Epithelial cell of prostate (primary cell): ENCODE results near the gene AFAP1.

Experiments
- DNase-seq: peaks from one replicate; pipeline ENCODE4 v3.0.0-alpha.2; 2011; ENCODE audit warnings: low read depth, low spot score
- H3K27ac ChIP-seq: fragments of 450-650 bp; 2 replicates; pipeline ENCODE4 v1.5.1; 2017; ENCODE audit warnings: mild to moderate bottlenecking

The AFAP1 gene

GRCh38 chr4:7778510-7779431 lies 160.9 kb downstream of the AFAP1 start:
- no peak overlapping the region for H3K27ac ChIP-seq
- no peak for DNase-seq

GRCh38 chr4:7777871-7778509 lies 161.7 kb downstream of the AFAP1 start:
- DNase-seq = no peak
- H3K27ac ChIP-seq = no peak overlapping the region

DNA sequence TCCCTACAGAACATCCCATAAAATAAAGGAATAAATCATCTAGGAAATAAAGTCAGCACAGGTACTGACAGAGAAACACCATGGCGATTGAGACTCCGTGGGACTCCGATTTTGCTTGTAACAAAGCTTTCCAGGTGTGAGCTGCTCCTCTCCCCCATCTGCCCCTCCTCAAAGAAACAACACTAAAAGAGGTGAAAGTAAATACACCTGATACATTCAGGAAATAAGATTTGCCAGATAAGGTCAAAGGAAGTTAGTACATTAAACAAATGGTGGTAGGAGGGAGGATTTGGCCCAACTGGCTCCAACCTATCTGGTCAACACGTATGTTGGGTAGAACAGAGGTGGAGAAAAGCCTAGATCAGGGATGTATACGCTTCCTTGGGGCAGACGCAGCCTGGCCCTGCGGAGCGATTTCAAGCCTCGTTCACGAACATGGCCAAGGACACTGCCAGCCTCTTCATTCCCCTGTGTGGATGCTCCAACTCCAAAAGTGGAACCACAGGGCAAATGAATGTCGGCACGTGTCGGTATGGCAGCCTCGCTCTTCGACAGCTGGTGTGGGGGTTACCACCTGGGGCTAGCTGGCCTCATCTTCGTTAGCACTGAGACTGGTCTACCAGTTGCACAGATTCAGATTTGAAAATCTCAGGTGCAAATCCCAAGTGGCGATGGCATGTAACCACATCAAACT lies 162.5 kb downstream of the AFAP1 start:
- DNase-seq = no peak
- no peak overlapping the region for H3K27ac ChIP-seq

DNA sequence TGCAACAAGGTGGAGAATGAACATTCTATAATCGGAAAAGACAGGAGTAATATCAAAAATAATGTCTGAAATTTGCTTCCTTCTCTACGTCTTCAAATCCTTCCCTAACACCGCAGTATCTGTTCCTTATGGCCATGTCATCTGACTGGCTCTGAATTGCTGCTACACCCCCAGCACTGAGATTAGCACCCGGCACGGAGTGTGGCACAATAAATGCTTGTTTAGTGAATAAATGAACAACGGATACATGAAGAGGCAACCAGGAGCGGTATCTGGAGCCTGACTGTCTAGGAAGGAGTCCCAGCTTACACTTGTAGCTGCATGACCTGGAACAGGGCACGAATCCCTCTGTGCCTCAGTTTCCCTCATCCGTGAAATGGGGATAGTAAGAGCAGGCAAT lies 164.3 kb downstream of the AFAP1 start:
- no peak for DNase-seq
- no peak overlapping the region for H3K27ac ChIP-seq

GRCh38 chr4:7774301-7775294 lies 165.1 kb downstream of the AFAP1 start:
- H3K27ac ChIP-seq = no peak overlapping the region
- no peak for DNase-seq

DNA sequence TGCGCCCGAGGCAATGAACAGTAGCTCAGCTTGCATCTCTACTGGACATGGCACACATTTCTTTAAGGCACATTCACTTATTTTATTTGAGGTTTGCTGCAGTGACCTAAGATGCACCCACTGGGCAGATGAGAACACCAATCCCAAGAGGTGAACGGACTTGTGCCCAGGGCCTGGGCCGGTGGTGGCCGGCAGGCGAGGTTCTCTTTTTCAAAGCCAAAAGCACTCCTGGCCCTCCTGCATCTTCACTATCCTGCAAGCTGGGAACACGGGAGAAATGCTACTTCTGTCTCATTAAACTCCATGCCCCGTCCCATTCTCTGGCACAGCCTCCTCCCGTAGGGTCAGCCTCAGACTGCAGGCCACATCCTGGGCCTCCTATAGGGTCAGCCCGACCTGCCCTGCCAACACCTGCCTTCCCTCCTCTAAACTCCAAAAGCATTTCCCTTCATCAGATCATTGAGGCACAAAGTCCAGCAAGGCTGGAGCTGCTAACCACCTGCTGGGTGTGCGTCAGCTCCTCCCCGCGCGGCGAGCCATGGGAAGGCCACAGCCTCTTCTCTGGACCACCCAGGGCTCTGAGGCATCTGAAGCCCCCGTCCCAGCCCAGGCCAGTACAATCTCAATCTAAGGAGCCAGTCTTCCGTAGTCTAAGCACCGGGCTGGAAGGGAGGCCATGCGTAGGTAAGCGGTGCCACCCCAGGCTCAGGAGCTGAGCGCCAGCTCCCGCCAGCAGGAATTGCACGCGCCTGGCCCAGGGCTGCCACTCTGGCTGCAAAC lies 166.1 kb downstream of the AFAP1 start:
- DNase-seq = no peak
- no peak overlapping the region for H3K27ac ChIP-seq

DNA sequence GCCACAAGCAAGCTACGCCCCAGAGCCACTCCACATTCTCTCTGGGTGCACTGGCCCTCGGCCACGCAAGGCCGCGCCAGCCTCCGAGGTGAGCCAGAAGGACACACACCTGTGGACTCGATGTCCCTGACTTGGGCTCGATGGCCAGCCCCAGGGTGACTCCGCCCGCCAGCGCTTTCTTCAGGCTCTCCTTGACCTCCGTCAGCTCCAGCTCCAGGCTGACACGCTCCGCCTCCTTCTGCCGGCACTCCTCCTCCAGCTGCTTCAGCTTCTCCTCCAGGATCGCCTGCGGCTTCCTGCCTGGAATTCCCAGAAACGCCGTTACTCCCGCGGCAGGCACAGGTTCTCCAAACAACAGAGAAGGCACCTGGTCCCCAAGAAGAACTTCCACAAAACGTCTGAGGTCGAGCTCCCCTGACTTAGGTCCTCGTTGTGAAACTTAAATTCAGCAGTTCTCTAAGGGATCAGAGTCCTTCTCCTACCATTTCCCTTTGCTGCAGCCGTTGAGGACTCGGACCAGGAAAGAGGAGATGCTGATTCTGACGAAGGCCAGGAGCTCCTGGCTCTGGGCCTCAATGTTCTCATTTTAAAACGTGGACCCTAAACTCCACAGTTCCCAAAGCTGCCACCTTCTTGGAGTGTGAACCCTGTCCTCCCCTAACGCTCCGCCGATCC lies 166.8 kb downstream of the AFAP1 start:
- no peak overlapping the region for H3K27ac ChIP-seq
- DNase-seq = no peak

GRCh38 chr4:7771541-7772507 lies 167.8 kb downstream of the AFAP1 start:
- DNase-seq = no peak
- no peak overlapping the region for H3K27ac ChIP-seq

- no peak overlapping the region for H3K27ac ChIP-seq
- no peak for DNase-seq
These were observed 168.6 kb downstream of the AFAP1 start for GRCh38 chr4:7771056-7771455.

DNA sequence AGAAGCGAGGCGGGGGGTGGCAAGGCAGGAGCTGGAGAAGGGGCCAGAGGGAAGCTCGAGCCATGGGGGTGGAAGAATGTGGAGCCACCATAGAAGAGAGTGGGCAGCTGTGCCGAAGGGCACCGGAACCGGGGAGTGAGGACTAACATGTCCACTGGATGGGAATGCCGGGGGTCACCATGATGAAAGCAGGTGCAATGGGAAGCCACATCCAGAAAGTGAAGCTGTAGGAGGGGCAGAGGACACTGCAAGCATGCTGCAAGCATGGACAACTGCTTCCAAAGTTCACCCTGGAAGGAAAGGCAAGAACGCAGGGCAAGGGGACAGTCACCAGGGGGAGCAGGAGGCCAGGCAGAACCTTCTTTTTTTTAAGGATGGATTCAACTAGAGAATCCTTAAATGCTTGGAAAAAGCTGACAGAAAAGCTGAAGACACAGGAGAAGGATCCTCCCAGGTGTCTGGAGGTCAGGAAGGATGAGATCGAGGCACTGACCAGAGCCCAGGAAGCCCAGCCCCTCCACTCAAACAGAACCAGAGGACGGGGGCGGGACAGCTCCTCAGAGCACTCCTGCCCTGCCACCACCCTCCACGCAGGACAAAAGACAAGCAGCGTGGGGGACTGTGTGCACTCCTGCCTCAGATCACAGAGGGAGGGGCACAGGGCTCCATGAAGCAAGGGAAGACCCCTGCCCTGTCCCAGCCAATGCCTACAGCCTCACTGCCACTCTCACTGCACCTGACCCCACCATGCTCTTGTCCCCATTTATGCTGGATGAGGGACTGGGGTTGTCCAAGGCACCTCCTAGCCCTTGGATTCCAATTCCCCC lies 169.2 kb downstream of the AFAP1 start:
- DNase-seq = no peak
- H3K27ac ChIP-seq = no peak overlapping the region

DNA sequence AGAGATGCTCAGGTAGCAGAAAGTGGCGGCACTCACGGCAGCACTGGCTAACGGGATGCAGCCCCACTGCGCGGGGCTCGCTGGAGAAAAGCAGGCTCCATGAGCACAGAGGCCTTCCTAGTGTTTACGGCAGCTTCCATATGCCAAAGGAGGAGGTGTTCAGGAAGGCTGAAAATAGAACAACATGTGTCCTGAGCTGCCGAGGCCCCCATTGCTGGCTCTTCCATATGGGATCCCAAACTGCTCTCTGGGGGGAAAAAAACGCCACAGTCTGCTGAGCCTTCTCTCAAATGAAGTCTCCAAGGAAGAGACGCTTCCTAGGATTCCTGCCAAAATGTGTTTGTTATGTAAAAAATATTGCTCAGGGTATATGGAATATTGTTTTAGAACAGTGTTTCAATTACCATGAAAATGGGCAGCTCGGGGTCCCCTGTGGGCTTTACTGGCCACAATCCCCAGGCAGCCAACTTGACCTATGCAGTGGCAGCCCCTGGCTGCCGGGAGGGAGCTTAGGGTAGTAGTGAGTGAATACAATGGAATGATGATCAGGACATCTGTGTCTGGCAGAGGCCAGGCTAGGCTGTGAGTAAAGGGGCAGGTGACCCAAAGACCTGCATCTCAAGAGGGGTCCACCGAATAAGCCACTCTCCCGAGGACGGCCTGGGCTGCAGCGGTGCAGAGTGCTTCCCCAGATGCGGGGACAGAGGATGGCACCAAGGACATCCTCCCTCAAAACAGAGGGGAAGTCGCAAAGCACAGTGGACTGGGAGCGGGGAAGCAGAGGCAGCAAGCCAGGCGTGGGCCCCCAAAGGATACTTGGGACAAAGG lies 170.1 kb downstream of the AFAP1 start:
- no peak overlapping the region for H3K27ac ChIP-seq
- no peak for DNase-seq

DNA sequence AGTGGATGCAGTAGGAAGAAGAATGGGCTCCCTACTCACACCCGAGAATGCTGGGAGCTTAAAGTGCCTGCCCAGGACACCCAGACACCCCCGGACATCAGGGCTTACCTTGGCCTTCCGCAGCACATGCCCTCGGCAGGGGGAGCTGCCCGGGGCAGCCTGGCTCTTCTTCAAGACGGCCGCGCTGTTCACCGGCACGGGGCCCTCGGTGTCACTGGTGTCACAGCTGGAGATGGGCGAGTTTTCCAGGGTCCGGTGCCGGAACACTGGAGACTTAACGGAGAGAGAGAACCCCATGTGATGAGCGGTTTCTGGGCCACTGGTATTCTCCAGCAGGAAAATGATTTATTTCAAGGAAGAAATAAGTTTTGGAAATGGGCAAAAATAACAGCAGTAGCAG lies 170.9 kb downstream of the AFAP1 start:
- no peak for DNase-seq
- no peak overlapping the region for H3K27ac ChIP-seq

DNA sequence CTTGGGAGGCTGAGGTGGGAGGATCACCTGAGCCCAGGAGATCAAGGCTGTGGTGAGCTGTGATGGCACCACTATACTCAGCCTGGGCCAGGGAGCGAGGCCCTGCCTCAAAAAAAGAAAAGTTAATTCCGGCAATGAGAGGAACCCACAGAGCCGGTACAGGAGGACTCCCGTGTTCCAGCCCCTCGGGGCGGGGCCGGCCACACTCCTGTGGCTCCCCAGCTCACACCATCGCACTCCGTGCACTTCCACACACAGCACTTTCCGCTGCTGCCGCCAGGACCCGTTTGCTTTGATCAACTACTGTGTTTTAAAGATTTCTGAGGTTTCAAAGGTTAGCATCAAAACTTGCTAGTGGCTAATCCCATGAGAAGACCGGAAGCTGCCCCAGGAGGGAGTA lies 171.7 kb downstream of the AFAP1 start:
- no peak overlapping the region for H3K27ac ChIP-seq
- no peak for DNase-seq

- DNase-seq = no peak
- no peak overlapping the region for H3K27ac ChIP-seq
These were observed 172.1 kb downstream of the AFAP1 start for GRCh38 chr4:7767526-7767925.

DNA sequence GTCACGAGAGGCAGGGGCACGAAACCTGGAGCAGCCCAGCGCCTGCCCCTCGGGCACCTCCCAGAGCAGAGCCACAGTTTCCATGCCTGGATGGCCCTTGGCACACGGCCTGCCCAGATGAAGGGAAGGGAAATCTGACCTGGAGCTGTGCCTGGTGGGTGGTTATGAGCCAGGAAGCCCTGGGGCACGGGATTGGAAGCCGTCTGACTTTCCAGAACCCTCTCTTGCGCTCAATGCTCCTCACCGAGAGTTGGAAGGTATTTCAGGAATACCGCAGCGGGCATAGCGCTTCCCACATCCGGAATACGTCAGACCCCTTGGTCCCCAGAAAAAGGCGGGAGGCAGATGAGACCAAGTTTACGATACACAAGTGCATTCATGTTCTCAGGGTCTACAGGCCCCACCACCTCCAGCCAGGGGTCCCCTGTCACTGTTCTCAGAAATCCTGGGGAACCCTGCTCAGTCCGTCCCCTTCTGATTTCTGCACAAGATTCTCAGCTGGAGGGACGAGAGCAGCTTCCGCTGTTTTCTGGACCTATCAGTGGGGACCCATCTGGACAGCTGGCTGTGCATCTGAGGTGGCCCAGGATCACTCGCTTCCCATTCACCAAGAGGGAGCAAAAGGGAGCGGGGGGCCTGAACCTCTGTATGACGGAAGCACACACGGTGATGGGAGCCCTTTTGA lies 172.9 kb downstream of the AFAP1 start:
- no peak overlapping the region for H3K27ac ChIP-seq
- DNase-seq = no peak
